ENCODE measurements around the gene KCNJ14. TPM values are rescaled to one million over a fixed set of nuclear protein-coding genes. Genes with fewer than 3 reads are reported as not detected.

Gene KCNJ14
- polyA plus RNA-seq, 3 donors: 0.09 to 0.56 TPM; not detected in 1

DNA sequence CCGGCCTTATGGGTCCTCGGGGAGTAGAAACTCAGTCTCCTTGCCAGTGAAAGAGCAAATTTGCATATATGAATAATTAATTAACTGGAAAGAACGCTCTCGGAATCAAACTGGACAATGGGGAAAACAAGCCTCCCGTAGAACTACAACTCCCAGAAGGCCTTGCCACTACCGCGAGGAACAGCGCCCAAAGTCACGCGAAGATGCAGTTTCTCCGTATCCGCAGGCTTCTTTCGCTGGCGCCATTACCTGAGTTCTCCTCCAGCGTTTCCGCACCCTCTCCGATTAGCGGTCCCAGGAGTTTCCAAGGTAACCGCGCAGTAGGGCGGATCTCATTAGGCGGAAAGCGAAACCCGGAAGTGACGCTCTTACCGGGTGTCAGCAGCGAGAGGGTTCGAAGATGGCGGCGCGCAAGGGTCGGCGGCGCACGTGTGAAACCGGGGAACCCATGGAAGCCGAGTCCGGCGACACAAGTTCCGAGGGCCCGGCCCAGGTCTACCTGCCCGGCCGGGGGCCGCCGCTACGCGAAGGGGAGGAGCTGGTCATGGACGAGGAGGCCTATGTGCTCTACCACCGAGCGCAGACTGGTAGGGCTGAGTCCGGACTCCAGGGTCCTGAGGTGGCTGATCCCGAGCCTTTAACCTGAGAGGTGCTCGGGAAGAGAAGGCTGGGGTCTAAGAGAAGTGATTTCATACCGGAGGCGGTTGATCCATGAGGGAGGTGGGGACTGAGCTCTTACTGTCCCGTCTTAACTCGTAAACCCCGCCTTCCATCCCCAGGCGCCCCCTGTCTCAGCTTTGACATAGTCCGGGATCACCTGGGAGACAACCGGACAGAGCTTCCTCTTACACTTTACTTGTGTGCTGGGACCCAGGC lies 9.5 kb upstream of the KCNJ14 start, which contains the start of gene GRWD1:
Gene GRWD1 (plus strand): TSS at position 378 of the 876 bp plus-strand sequence. CDS start 23 bp downstream, at position 401.
- Histone ChIP-seq H3K27ac (ENCODE audit: low read depth in 1 of 2, low read length in 2 of 2) (peak within 1 kb of the TSS; percentile 82 to 91), H3K4me1 (ENCODE audit: control insufficient read depth in 1 of 2, insufficient read depth in 2 of 2, low read length in 2 of 2) (peaks cover 25 to 32% of the 10 kb centered on the region in 2 donors), H3K4me2 (replicated peaks; ENCODE audit: extremely low read depth, low read length, poor library complexity, severe bottlenecking) (peak within 1 kb of the TSS; percentile 93), H3K9ac (ENCODE audit: insufficient read depth, low read length, poor library complexity, severe bottlenecking) (peak within 1 kb of the TSS; percentile 77), H3K9me3 (replicated peaks in 1 of 2; ENCODE audit: control insufficient read depth in 1 of 2, insufficient read depth in 1 of 2, low read length in 2 of 2) (peaks cover 0 to 20% of the 10 kb centered on the region in 2 donors), H3K27me3 (ENCODE audit: control insufficient read depth in 2 of 2, insufficient read depth in 2 of 2, low read length in 2 of 2) (peaks cover 28 to 31% of the 10 kb centered on the region in 2 donors), H3K79me2 (ENCODE audit: insufficient read depth, low read length) (peaks cover 6% of the 10 kb centered on the region), H3K4me3 (replicated peaks in 1 of 3; ENCODE audit: low read depth in 2 of 3, low read length in 3 of 3) (peak within 1 kb of the TSS; percentile 77 to 99 (median 95)), H2AFZ (ENCODE audit: insufficient read depth, low read depth, low read length, poor library complexity, severe bottlenecking) (peak within 1 kb of the TSS; percentile 100), H3K36me3 (replicated peaks in 1 of 2; ENCODE audit: control insufficient read depth in 1 of 2, insufficient read depth in 2 of 2, low read length in 2 of 2) (peaks cover 28 to 37% of the 10 kb centered on the region in 2 donors), H4K20me1 (ENCODE audit: insufficient read depth, low read length) (no peaks in the 10 kb centered on the region)
- WGBS (ENCODE audit: insufficient coverage): under 1% methylated on average over 52 of the region's 61 CpGs
- peak within 1 kb of the TSS; percentile 95 to 99 (median 98) for H3K27ac Mint-ChIP-seq
- peaks cover 25 to 36% (median 30%) of the 10 kb centered on the region in 3 donors for H3K27me3 Mint-ChIP-seq (ENCODE audit: low read depth in 3 of 3)
- H3K4me3 Mint-ChIP-seq: peak within 1 kb of the TSS; percentile 86 to 92
- H3K4me1 Mint-ChIP-seq: peaks cover 23% of the 10 kb centered on the region
- H3K9me3 Mint-ChIP-seq: peaks cover 0 to 17% (median 13%) of the 10 kb centered on the region in 7 donors
- TF ChIP-seq, protein P1, sequence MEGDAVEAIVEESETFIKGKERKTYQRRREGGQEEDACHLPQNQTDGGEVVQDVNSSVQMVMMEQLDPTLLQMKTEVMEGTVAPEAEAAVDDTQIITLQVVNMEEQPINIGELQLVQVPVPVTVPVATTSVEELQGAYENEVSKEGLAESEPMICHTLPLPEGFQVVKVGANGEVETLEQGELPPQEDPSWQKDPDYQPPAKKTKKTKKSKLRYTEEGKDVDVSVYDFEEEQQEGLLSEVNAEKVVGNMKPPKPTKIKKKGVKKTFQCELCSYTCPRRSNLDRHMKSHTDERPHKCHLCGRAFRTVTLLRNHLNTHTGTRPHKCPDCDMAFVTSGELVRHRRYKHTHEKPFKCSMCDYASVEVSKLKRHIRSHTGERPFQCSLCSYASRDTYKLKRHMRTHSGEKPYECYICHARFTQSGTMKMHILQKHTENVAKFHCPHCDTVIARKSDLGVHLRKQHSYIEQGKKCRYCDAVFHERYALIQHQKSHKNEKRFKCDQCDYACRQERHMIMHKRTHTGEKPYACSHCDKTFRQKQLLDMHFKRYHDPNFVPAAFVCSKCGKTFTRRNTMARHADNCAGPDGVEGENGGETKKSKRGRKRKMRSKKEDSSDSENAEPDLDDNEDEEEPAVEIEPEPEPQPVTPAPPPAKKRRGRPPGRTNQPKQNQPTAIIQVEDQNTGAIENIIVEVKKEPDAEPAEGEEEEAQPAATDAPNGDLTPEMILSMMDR (IDR thresholded peaks at IDR 0.05): peak; percentile 12
- DNase-seq: peak; percentile 92 to 96 (median 94)
- H3K36me3 Mint-ChIP-seq: peaks cover 46 to 54% of the 10 kb centered on the region in 2 donors
- intact Hi-C loops (cut with micrococcal nuclease): loop anchor here in 1 of 2 donors (10.0 kb wide), 1 partner anchor 51 kb away; the partner anchor contains the start of genes GRIN2D and KDELR1

DNA sequence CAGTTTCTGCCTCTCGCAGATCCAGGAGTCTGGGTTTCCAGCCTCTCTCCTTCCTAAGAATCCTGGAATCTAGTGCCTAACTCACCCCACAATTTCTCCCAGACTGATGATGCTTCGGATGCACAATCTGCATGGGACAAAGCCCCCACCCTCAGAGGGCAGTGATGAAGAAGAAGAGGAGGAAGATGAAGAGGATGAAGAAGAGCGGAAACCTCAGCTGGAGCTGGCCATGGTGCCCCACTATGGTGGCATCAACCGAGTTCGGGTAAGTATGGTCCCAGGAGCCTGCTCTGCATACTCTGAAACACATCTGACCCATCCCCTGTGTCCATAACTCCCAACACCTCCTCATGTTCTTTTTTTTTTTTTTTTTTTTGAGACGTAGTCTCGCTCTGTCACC lies 8.8 kb upstream of the KCNJ14 start:
- Histone ChIP-seq H3K27me3 (ENCODE audit: control insufficient read depth in 2 of 2, insufficient read depth in 2 of 2, low read length in 2 of 2) (peaks cover 24 to 25% of the 10 kb centered on the region in 2 donors), H3K27ac (ENCODE audit: low read depth in 1 of 2, low read length in 2 of 2) (peak overlapping the region; percentile 82 to 91), H3K9ac (ENCODE audit: insufficient read depth, low read length, poor library complexity, severe bottlenecking) (peak overlapping the region; percentile 77), H3K4me3 (replicated peaks in 1 of 3; ENCODE audit: low read depth in 2 of 3, low read length in 3 of 3) (peak overlapping the region; percentile 77 to 99 (median 95)), H2AFZ (ENCODE audit: insufficient read depth, low read depth, low read length, poor library complexity, severe bottlenecking) (peak overlapping the region; percentile 100), H3K4me2 (replicated peaks; ENCODE audit: extremely low read depth, low read length, poor library complexity, severe bottlenecking) (peak overlapping the region; percentile 93), H3K36me3 (replicated peaks in 1 of 2; ENCODE audit: control insufficient read depth in 1 of 2, insufficient read depth in 2 of 2, low read length in 2 of 2) (peaks cover 36 to 44% of the 10 kb centered on the region in 2 donors), H3K79me2 (ENCODE audit: insufficient read depth, low read length) (peaks cover 6% of the 10 kb centered on the region), H3K4me1 (ENCODE audit: control insufficient read depth in 1 of 2, insufficient read depth in 2 of 2, low read length in 2 of 2) (peaks cover 25 to 32% of the 10 kb centered on the region in 2 donors), H4K20me1 (ENCODE audit: insufficient read depth, low read length) (no peaks in the 10 kb centered on the region), H3K9me3 (replicated peaks in 1 of 2; ENCODE audit: control insufficient read depth in 1 of 2, insufficient read depth in 1 of 2, low read length in 2 of 2) (peaks cover 0 to 18% of the 10 kb centered on the region in 2 donors)
- Mint-ChIP-seq H3K9me3 (peaks cover 0 to 16% (median 13%) of the 10 kb centered on the region in 7 donors), H3K36me3 (peaks cover 49 to 61% of the 10 kb centered on the region in 2 donors), H3K4me3 (peak overlapping the region; percentile 86 to 92), H3K27ac (peak overlapping the region in 4 of 7 donors; percentile 95 to 99 (median 99)), H3K27me3 (ENCODE audit: low read depth in 3 of 3) (peaks cover 19 to 28% (median 25%) of the 10 kb centered on the region in 3 donors), H3K4me1 (peaks cover 23% of the 10 kb centered on the region)
- TF ChIP-seq, protein P1 (IDR thresholded peaks at IDR 0.05): no peak
- 80% methylated on average over 1 of the region's 7 CpGs for WGBS (ENCODE audit: insufficient coverage)
- intact Hi-C loops (cut with micrococcal nuclease): loop anchor here in 1 of 2 donors (10.0 kb wide), 1 partner anchor 52 kb away; the partner anchor contains the start of genes GRIN2D and KDELR1
- DNase-seq: no peak
